HG03064 (cell line): Measurements from ENCODE around the gene LSM14A.

Experiments
- ATAC-seq: cut with Tn5 transposase; IDR thresholded peaks from one replicate; pipeline ENCODE4 v1.9.1; 2021; ENCODE audit warnings: low read depth; ENCODE audit not compliant: unreplicated experiment

Gene LSM14A

DNA sequence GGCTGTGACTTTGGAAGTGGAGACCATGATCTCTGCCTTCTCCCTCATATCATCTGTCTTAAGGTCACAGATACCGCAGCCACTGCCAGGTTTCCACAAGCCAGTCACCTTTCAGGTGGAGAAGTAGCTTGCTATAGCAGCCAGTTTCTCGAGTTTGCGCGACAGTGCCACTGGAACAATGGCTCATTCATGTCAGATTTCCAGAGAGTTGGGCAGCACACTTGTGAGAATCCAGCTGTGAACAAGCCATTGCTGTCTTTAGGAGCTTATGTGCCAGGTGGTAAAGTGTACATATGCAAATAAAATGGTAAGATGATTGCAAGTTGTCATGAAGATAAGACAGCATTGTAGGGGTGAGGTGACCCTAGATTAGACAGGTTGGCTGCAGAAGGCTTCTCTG, 104.3 kb downstream of the LSM14A start:
- ATAC-seq: no peak

DNA sequence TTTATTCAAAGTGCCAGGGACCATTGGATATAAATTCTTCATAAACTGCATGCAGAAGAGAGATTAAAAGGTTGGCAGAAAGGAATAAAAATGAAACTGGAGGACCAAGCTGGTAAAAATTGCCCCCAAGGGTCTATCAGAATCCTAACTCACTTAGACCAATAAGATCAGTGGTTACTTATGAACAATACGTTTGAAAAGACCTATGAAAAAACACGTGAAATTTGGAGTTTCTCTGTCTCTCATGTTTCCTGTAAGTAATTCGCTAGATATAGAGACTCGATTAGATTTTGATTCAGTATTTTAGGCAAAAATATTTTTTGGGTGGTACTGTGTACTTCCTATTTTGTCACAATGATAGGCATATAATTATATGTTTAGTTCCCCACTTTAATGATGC, 104.9 kb downstream of the LSM14A start:
- no peak for ATAC-seq

DNA sequence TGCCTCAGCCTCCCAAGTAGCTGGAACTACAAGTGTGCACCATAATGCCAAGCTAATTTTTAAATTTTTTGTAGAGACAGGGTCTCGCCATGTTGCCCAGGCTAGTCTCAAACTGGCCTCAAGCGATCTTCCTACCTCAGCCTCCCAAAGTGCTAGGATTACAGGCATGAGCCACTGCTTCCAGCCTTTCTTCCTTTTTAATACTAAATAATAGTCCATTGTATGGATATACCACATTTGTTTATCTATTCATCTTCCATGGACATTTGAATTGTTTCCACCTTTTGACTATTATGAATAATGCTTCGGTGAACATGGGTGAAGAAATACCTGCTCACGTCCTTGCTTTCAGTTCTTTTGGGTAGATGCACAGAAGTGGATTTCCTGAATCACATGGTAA, 106.5 kb downstream of the LSM14A start:
- no peak for ATAC-seq
